Body of pancreas (tissue), 4 donors: ENCODE data around the gene LHX5.

Experiments used
- POLR2A ChIP-seq, 3 donors: fragments of 450-650 bp; IDR thresholded peaks; one replicate each; pipeline ENCODE4 v1.6.1; 2016; ENCODE audit warnings: antibody characterized with exemption in 3 of 3, mild to moderate bottlenecking in 2 of 3
- TF ChIP-seq, protein P1 (sequence below), 7 experiments: fragments of 450-650 bp in 4 of 7; fragments of 200-600 bp in 3 of 7; sonication (generic) in 3 of 7; IDR thresholded peaks; one replicate each; pipeline ENCODE4 v1.5.1; 2016 to 2019; ENCODE audit warnings: antibody characterized with exemption in 7 of 7

DNA sequence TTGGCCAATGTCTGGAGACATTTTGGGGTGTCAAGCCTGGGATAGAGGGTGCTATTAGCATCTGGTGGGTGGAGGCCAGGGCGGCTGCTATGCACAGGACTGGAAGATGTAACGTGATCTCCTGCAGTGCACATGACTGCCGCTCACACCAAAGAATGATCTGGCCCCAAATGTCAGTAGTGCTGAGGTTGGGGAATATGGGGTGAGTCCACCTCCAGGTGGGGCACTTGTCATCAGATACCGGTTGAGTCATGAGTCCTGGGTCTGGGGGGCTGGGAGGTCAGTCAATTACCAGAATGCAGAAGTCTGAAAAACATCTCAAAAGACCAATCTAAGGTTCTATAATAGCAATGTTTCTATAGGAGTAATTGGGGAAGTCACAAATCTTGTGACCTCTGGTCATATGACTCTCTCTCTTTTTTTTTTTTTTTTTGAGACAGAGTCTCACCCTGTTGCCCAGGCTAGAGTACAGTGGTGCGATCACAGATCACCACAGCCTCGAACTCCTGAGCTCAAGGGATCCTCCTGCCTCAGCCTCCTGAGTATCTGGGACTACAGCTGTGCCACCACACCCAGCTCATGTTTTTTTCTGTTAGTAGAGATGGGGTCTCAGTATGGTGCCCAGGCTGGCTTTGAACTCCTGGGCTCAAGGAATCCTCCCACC lies 55.4 kb downstream of the LHX5 start:
- TF ChIP-seq, protein P1, sequence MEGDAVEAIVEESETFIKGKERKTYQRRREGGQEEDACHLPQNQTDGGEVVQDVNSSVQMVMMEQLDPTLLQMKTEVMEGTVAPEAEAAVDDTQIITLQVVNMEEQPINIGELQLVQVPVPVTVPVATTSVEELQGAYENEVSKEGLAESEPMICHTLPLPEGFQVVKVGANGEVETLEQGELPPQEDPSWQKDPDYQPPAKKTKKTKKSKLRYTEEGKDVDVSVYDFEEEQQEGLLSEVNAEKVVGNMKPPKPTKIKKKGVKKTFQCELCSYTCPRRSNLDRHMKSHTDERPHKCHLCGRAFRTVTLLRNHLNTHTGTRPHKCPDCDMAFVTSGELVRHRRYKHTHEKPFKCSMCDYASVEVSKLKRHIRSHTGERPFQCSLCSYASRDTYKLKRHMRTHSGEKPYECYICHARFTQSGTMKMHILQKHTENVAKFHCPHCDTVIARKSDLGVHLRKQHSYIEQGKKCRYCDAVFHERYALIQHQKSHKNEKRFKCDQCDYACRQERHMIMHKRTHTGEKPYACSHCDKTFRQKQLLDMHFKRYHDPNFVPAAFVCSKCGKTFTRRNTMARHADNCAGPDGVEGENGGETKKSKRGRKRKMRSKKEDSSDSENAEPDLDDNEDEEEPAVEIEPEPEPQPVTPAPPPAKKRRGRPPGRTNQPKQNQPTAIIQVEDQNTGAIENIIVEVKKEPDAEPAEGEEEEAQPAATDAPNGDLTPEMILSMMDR (IDR thresholded peaks at IDR 0.05), result no peak
- no peak for TF ChIP-seq POLR2A (IDR thresholded peaks at IDR 0.05)
